Pulmonary artery endothelial cell (primary cell): ENCODE measurements around the gene TNFRSF12A. TPM values are rescaled to one million over a fixed set of nuclear protein-coding genes. Genes with fewer than 3 reads are reported as not detected.
"Not testable (repeated sequence)": the region's sequence is repeated elsewhere in the genome, so short reads cannot be mapped to it uniquely, and the experiment has no call there.

Experiments used
- DNase-seq: peaks from one replicate; pipeline ENCODE4 v3.0.0-alpha.2; 2011; ENCODE audit warnings: low read depth, low spot score
- total RNA-seq: library from RNA; depleted of rRNA; stranded (reverse); fragments of >200 nt; gene quantifications from 2 replicates; pipeline ENCODE4 v1.2.3, GENCODE V29; 2014

Gene TNFRSF12A
- total RNA-seq, 1 donor from 2014 or later: 158 TPM

GRCh38 chr16:3065069-3065741 is 45.0 kb downstream of the TNFRSF12A start, which contains the start of gene IL32:
IL32 (plus strand) TSS chr16:3065640; CDS start chr16:3065812, 172 bp downstream.
- peak; percentile 76 for DNase-seq

- no peak for DNase-seq
Measured at GRCh38 chr16:3065742-3066439, 45.7 kb downstream of the TNFRSF12A start.

- no peak for DNase-seq
Measured at GRCh38 chr16:3066440-3066748, 46.2 kb downstream of the TNFRSF12A start.

GRCh38 chr16:3068487-3068886 is 48.3 kb downstream of the TNFRSF12A start:
- no peak for DNase-seq

GRCh38 chr16:3069146-3069545 is 49.0 kb downstream of the TNFRSF12A start:
- not testable (repeated sequence) for DNase-seq

- DNase-seq: no peak
Measured at GRCh38 chr16:3070608-3071111, 50.5 kb downstream of the TNFRSF12A start.

GRCh38 chr16:3071655-3072054 is 51.5 kb downstream of the TNFRSF12A start:
- no peak for DNase-seq

Other genes with a start within 250 kb of the TNFRSF12A start
- 166 and 336 TPM in 2 replicates for gene ELOB, start 243.1 kb upstream of the TNFRSF12A start, total RNA-seq
- not detected in 2 replicates for gene PRSS33, start 232.8 kb upstream of the TNFRSF12A start, total RNA-seq
- gene PRSS41, start 221.9 kb upstream of the TNFRSF12A start, total RNA-seq: not detected in 2 replicates
- gene PRSS21, start 203.1 kb upstream of the TNFRSF12A start, total RNA-seq: 0.73 TPM in 1 of 2 replicates, not detected in the other
- gene ZG16B, start 190.1 kb upstream of the TNFRSF12A start, total RNA-seq: 0.13 TPM in 1 of 2 replicates, not detected in the other
- gene PRSS22, start 162.2 kb upstream of the TNFRSF12A start, total RNA-seq: not detected in 2 replicates
- gene FLYWCH2, start 137.2 kb upstream of the TNFRSF12A start, total RNA-seq: 38.9 and 49.6 TPM in 2 replicates
- 32.5 and 33.4 TPM in 2 replicates for gene FLYWCH1, start 108.4 kb upstream of the TNFRSF12A start, total RNA-seq
- gene KREMEN2, start 56.1 kb upstream of the TNFRSF12A start, total RNA-seq: not detected in 2 replicates
- gene PAQR4, start 51.0 kb upstream of the TNFRSF12A start, total RNA-seq: 15.9 and 16.2 TPM in 2 replicates
- gene PKMYT1, start 39.9 kb upstream of the TNFRSF12A start, total RNA-seq: 4.6 and 8.2 TPM in 2 replicates
- gene CLDN9, start 7.4 kb upstream of the TNFRSF12A start, total RNA-seq: not detected in 2 replicates
- not detected in 2 replicates for gene CLDN6, start 2.2 kb upstream of the TNFRSF12A start, total RNA-seq
- 10.0 and 11.5 TPM in 2 replicates for gene HCFC1R1, start 3.6 kb downstream of the TNFRSF12A start, total RNA-seq
- gene THOC6, start 3.7 kb downstream of the TNFRSF12A start, total RNA-seq: 24.0 and 32.3 TPM in 2 replicates
- not detected in 2 replicates for gene BICDL2, start 16.6 kb downstream of the TNFRSF12A start, total RNA-seq
- gene MMP25, start 26.2 kb downstream of the TNFRSF12A start, total RNA-seq: 0.04 and 0.13 TPM in 2 replicates
- 33.7 and 60.3 TPM in 2 replicates for gene IL32, start 45.3 kb downstream of the TNFRSF12A start, total RNA-seq
- not detected in 2 replicates for gene ZSCAN10, start 78.9 kb downstream of the TNFRSF12A start, total RNA-seq
- 21.3 and 22.5 TPM in 2 replicates for gene ZNF205, start 92.2 kb downstream of the TNFRSF12A start, total RNA-seq
- 4.8 and 5.0 TPM in 2 replicates for gene ZNF213, start 114.7 kb downstream of the TNFRSF12A start, total RNA-seq
- gene OR1F1, start 167.8 kb downstream of the TNFRSF12A start, total RNA-seq: 0.13 TPM in 1 of 2 replicates, not detected in the other
- gene ZNF200, start 214.8 kb downstream of the TNFRSF12A start, total RNA-seq: 10.6 and 12.9 TPM in 2 replicates
- gene MEFV, start 236.3 kb downstream of the TNFRSF12A start, total RNA-seq: not detected in 2 replicates